PFSK-1 (cell line): Measurements from ENCODE around the gene MGST2.

Experiments
- FOXP2 ChIP-seq: optimal IDR thresholded peaks from 2 replicates; pipeline ENCODE3; 2011; ENCODE audit warnings: borderline replicate concordance, control low read depth, inconsistent platforms; ENCODE audit not compliant: insufficient read depth; ENCODE audit errors: extremely low read length, extremely low read depth
- POLR2AphosphoS5 ChIP-seq: IDR thresholded peaks from 2 replicates; pipeline ENCODE4 v1.6.1; 2012; ENCODE audit warnings: low read depth, mild to moderate bottlenecking, control low read depth, low read length, moderate library complexity
- SIN3A ChIP-seq: IDR thresholded peaks from 2 replicates; pipeline ENCODE4 v1.6.1; 2012; ENCODE audit warnings: mild to moderate bottlenecking, low read length, moderate library complexity, borderline replicate concordance; ENCODE audit not compliant: insufficient read depth
- TAF1 ChIP-seq: IDR thresholded peaks from 2 replicates; pipeline ENCODE4 v1.6.1; 2012; ENCODE audit warnings: low read length, control low read depth, borderline replicate concordance; ENCODE audit not compliant: insufficient read depth
- TF ChIP-seq, protein P1 (sequence below), 2 experiments: IDR thresholded peaks; 2 replicates each; pipeline versions ENCODE4 v1.6.1 to v1.8.0; 2011 to 2012; ENCODE audit warnings: low read depth in 2 of 2, low read length in 2 of 2, control low read depth in 1 of 2, inconsistent platforms in 1 of 2, mild to moderate bottlenecking in 1 of 2, moderate library complexity in 1 of 2; ENCODE audit not compliant: insufficient read depth in 1 of 2

DNA sequence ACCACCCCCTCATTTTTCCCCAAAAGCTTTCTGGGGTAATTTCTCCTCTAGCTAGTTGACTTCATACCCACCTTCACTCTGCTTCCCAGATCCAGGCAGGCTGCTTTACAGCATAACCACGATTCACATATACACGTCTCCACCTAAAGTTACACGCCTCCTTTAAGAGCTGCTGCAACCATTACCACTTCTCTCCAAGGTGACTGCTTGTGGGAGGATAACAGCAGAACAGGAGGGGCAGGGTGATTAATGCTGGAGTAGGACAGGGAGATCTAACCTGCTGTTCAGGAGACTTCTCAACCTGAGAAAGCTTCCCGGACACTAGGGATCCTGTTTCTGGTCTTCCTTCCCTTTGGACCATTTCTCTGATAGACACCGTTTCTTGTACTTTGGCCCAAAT, 77.4 kb downstream of the MGST2 start:
- no peak for TF ChIP-seq SIN3A
- no peak for TF ChIP-seq POLR2AphosphoS5
- TF ChIP-seq, protein P1, sequence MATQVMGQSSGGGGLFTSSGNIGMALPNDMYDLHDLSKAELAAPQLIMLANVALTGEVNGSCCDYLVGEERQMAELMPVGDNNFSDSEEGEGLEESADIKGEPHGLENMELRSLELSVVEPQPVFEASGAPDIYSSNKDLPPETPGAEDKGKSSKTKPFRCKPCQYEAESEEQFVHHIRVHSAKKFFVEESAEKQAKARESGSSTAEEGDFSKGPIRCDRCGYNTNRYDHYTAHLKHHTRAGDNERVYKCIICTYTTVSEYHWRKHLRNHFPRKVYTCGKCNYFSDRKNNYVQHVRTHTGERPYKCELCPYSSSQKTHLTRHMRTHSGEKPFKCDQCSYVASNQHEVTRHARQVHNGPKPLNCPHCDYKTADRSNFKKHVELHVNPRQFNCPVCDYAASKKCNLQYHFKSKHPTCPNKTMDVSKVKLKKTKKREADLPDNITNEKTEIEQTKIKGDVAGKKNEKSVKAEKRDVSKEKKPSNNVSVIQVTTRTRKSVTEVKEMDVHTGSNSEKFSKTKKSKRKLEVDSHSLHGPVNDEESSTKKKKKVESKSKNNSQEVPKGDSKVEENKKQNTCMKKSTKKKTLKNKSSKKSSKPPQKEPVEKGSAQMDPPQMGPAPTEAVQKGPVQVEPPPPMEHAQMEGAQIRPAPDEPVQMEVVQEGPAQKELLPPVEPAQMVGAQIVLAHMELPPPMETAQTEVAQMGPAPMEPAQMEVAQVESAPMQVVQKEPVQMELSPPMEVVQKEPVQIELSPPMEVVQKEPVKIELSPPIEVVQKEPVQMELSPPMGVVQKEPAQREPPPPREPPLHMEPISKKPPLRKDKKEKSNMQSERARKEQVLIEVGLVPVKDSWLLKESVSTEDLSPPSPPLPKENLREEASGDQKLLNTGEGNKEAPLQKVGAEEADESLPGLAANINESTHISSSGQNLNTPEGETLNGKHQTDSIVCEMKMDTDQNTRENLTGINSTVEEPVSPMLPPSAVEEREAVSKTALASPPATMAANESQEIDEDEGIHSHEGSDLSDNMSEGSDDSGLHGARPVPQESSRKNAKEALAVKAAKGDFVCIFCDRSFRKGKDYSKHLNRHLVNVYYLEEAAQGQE (IDR thresholded peaks at IDR 0.05; ENCODE audit: insufficient read depth in 1 of 2, low read depth in 2 of 2, low read length in 2 of 2) = no peak
- TF ChIP-seq TAF1 = no peak
- TF ChIP-seq FOXP2 = no peak
